GM19452 (cell line): ENCODE data around the gene LBH.

ENCODE experiments used
- ATAC-seq: cut with Tn5 transposase; IDR thresholded peaks from one replicate; pipeline ENCODE4 v1.9.1; 2021; ENCODE audit not compliant: unreplicated experiment

LBH gene

GRCh38 chr2:30231212-30231995 lies at the start of gene LBH:
LBH (plus strand) TSS chr2:30231534; CDS start chr2:30231739, 205 bp downstream.
- ATAC-seq = peak; percentile 41

DNA sequence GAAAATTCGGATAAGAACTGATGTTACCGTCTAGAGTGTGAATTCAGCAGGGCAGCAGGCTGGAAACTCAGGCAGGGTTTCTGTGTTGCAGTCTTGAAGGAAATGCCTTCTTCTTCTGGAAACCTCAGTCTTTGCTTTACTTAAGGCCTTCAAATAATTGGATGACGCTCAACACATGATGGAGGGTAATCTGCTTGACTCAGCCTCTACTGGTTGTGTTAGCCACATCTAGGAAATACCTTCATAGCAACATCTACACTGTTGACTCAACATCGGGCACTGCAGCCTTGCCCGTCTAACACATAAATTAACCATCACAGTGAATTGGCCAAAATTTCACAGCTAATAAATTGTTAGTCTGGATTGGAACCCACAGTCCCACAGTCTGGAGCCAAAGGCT lies 47.3 kb upstream of the LBH start:
- ATAC-seq = no peak

DNA sequence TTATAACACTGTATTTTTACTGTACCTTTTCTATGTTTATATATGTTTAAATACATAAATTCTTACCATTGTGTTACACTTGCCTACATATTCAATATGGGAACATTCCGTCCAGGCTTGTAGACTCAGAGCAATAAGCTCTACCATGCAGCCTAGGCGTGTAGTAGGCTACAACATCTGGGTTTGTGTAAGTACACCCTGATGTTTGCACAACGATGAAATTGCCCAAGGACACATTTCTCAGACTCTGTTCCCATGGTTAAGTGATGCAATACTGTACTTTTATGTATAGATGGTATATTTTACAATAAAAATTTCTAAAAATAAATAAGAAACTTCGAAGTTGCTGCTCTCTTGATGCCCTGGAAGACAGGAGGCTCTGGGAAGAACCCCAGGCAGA lies 46.2 kb upstream of the LBH start:
- ATAC-seq = no peak

- ATAC-seq = no peak
Measured at GRCh38 chr2:30188292-30188691, 43.0 kb upstream of the LBH start.

- ATAC-seq = no peak
Measured at GRCh38 chr2:30190637-30191036, 40.7 kb upstream of the LBH start.

DNA sequence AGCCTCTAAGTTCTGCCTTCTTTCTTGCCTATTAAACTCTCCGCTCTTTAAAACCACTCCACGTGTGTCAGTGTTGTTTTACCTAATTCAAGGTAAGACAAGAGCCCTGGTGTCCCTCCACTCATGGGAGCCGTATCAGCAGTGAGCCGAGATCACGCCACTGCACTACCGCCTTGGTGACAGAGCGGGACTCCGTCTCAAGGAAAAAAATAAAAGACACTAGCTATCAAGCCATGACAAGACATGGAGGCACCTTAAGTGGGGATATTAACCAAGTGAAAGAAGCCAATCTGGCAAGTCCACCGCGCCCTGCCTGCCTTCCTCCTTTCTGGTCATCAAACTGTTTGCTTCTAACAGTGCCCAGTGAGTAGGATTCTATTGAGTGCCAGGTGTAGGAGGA lies 40.2 kb upstream of the LBH start:
- no peak for ATAC-seq

DNA sequence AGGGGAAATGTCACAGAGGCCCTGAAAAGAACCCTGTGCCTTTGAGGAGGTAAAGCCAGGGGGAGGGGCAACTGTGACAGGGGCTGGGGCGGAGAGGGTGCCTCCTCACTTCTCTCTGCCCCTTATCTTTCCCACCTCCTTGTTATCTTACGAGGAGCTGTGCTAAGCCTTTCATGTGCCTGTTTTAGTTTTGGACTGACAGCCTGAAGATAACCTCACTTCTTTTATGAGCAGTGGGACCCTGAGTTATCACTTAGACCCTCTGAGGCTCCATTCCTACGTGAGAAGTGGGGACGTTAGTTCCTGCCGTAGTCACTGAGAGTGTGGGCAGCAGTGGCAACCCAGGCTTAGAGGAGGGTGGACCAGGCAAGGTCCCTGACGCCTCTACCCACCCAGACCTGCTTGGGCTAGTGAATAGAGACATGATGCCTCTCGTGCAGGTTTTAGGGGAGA lies 39.5 kb upstream of the LBH start:
- ATAC-seq = no peak

DNA sequence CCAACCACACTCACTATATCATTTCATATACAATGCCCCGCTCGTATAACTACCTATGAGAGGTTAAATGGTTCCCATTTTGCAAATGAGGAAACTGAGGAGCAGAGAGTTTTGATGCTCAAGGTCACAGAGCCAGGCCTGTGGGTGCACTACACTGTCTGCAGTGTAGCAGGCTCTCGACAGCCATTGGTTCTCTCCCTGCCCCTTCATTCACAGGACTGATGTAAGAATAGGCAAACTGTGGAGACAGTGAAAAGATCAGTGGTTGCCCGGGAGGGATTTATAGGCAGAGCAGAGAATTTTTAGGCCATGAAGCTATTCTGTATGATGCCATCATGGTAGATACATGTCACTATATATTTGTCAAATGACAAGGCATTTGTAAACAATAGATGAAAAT lies 39.0 kb upstream of the LBH start:
- ATAC-seq = no peak

DNA sequence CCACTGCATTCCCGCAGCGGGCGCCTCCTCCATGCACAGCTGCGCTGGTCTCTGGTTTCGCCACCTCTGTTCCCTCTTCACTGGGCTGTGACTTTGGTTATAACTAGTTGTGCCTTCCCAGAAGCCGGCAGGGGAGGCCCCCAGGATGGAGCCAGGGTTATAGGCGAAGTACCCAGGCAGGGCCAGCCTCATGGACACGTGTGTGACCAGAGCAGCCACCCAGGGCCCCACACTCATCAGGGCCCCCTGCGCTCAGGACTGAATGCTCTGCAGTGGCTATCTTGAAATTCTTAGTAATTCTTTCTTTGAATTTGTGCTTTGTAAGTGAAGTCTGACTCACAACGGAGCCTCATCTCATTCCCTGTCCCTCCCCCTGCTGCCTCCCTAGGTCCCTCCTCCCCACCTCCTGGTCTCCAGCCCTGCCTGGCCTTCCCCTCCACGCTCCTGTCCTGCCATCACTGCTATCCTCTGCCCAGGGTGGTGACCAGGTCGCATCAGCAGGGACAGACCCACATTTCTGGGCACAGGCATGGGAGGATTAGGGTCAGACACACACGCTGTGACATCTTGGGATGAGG lies 38.1 kb upstream of the LBH start:
- ATAC-seq = no peak

- no peak for ATAC-seq
Measured at GRCh38 chr2:30194421-30194820, 36.9 kb upstream of the LBH start.

GRCh38 chr2:30195016-30195415 lies 36.3 kb upstream of the LBH start:
- ATAC-seq = no peak

DNA sequence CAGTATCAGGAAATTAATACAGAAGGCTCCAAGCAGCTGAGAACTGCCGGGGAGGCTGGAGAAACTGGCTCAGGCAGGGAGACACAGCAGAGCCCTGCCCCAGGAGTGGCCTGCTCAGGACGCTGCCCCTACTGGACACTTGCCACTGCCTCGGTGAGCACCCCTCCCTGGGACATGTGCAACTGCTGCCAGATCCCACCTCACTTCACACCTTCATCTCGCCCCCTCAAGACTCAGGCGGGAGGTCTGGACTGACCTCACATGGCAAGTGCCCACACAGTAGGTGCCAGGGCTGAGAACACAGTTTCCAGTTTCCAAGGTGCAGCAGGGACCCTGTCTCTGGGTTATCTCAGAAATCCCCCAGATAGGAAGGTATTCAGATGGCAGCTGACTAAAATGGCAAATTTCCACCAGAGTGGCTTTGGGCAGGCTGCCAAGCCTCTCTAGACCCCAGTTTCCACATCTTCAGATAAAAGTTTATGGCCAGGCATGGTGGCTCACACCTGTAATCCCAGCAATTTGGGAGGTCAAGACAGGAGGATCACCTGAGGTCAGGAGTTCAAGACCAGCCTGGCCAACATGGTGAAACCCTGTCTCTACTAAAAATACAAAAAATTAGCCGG lies 33.7 kb upstream of the LBH start:
- no peak for ATAC-seq

DNA sequence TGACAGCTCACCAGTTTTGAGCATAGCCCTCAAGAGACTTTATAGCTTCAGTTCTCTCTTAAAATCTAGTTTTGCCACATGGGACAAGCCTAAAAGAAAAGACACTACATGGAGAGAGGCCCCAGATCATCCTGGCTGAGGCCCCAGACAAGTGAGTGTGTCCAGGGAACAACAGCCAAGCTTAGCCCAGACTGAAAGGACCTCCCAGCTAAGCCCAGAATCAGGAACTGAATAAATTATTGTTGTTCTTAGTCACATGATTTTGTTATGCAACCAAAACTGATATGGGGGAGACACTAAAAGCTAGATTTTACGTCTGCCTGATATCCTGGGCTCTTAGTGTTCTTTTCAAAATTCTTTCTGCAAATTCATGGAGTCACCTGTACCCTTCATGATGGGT lies 29.3 kb upstream of the LBH start:
- no peak for ATAC-seq

DNA sequence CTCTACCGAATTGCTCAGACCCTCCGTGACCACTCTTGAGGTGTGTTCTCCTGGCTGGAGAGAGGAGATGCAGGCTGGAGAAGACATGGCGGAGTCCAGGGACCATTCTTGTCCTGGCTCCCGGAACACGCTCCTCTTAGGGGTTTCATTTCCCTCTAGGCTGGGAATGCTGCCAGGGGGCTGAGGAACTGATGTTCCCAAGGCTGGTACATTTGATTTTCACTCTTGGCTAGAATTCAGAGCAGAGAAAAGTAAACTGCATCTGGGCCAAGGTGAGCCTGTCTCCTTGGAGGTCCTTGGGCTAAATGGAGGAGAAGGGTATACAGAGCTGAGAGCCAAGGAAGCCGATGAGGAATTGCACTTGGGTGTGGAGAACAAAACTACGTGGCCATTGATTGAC lies 28.2 kb upstream of the LBH start:
- ATAC-seq = no peak

DNA sequence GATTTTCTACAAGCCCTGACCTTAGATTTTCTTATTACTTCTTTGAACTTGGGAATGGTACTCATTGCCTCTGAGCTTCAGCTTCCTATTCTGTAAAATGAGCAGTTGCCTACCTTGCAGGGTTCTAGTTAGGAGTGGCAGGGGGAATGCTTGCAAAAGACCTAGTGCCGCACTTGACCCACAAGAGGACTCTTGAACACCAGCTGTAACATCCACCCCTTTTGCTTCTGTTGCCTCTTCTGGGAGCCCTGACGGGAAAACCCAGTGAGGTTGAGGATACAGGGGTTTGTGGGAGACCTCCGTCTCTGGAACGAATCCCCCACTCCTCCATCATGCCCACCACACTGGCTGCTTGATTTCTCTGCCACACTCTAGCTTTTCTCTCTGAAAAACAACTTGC lies 27.1 kb upstream of the LBH start:
- ATAC-seq = no peak

- ATAC-seq = no peak
Measured at GRCh38 chr2:30205456-30205855, 25.9 kb upstream of the LBH start.

- ATAC-seq = no peak
Measured at GRCh38 chr2:30206461-30207430, 24.6 kb upstream of the LBH start.

DNA sequence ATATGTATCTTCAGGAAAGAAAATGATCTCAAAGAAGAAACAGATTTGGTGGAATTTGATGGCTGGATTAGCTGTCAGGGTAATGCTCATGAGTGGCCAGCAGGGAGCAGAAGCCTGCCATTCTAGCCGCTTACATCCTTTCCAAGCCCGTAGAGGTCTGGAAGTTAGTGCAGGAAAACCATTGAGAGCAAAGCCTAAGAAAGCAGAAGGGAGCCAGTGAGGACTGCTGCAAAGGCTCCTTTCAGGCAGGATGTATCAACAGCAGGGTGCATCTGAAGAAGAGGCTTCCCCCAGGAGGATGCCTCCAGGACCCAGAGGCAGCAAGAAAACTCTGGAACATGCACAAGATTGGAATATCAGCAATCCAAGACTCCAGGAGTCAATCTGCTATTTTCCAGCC lies 22.9 kb upstream of the LBH start:
- no peak for ATAC-seq

DNA sequence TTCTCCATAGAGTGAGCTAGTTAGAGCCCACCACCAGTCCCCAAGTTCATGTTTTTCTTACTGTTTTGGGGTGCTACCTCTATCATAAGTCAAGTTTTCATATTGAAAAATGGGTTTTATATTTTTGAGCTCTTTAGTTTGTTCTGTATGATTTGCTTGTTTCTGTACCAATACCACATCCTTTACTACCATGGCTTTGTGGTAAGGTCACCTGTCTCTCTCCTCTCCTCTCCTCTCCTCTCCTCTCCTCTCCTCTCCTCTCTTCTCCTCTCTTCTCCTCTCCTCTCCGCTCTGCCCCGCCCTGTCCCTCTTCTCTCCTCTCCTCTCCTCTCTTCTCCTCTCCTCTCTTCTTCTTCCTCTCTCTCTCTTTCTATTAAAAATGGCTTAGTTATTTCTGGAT lies 22.1 kb upstream of the LBH start:
- no peak for ATAC-seq

DNA sequence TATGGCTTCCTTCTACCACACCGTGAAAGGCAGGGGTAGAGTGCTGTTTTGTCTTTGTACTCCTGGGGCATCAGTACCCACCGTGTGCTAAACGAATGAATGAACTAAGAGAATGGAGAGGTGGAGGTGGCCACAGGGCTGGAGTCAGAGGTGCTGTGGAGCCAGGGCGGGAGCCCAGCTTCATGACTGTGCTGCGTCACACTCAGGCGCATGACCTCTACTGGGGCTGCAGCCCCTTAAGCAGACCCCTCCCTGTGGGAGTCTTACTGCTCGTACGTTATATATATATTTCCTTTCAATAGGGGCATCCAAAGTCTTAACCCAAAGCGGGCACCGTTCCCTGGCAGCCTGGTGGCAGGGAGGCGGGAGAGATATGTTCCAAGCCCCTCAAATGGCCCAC lies 18.0 kb upstream of the LBH start:
- ATAC-seq = no peak

- no peak for ATAC-seq
Measured at GRCh38 chr2:30213907-30214463, 17.3 kb upstream of the LBH start.
